Femur (tissue), 1 donor: ENCODE measurements around the gene PRICKLE1.
"Not testable (repeated sequence)": the region's sequence is repeated elsewhere in the genome, so short reads cannot be mapped to it uniquely, and the experiment has no call there.

Experiments used
- DNase-seq: peaks from one replicate; pipeline ENCODE4 v3.0.0-alpha.2; 2017

The PRICKLE1 gene

DNA sequence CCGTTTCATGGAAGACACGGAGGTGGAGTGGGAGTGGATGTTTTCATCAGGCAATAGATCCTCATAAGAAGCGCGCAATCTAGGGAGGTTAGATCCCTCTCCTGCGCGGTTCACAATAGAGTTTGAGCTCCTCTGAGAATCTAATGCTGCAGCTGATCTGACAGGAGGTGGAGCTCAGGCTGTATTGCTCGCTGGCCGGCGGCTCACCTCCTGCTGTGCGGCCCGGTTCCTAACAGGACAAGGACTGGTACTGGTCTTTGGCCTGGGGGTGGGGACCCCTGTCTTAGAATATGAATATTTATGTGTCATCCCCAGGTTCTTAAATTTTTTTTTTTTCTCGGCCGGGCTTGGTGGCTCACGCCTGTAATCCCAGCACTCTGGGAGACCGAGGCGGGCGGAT, 36.7 kb downstream of the PRICKLE1 start:
- DNase-seq: no peak

DNA sequence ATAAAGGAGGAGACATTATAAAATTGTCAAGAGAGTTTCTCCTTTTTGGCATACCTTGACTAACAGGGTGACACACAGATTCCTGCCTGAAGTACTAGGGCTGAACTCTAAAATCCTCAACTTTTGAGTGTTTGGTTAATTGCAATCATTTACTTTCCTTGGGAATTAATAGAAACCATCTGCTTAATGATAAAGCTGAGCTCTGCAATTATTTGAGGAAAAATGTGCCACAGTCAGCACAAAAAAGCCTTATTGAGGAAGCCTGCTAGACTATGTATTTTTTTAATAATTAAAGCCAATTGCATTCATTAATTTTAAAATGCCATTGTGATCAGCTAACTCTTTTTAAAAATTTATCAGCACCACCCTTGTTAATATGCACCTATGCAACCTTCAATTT, 38.7 kb downstream of the PRICKLE1 start:
- DNase-seq: no peak

DNA sequence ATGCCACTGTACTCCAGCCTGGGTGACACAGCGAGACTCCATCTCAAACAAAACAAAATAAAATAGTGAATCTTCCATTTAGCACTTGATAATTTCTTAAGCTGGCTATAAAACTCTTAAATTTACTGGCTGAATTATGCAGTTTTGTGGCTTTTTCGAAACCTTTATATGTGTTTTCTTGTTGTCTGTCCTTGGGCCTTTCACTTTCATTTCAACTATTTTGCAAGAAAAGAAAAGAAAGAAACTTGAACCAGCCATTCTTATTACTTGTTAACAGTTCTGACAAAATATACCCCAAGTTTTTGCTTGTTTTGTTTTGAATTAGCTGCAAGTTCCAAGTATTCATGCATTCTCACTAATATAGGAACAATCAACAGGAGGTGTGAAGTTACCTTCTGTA, 42.8 kb downstream of the PRICKLE1 start:
- DNase-seq: no peak

- DNase-seq: no peak
Observed at GRCh38 chr12:42541965-42542364, 47.6 kb downstream of the PRICKLE1 start.

GRCh38 chr12:42541308-42541707, 48.2 kb downstream of the PRICKLE1 start:
- not testable (repeated sequence) for DNase-seq

GRCh38 chr12:42539696-42540095, 49.9 kb downstream of the PRICKLE1 start:
- no peak for DNase-seq

DNA sequence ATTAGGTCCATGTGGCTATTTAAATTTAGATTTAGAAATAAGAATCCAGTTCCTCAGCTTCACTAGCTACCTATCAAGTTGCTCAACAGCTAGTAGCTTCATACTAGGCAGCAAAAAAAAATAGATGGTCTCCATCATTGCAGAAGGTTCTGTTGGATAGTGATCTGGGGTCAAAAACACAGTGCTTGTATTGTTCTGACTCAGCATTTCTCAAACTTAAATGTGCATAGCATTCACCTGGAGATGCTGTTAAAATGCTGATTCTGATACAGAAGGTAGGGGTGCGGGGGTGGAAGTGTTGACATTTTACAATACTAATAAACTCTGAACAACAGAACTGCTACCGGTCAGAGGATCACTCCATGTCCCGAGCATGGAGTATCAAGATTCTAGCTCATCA, 51.3 kb downstream of the PRICKLE1 start:
- DNase-seq: no peak

DNA sequence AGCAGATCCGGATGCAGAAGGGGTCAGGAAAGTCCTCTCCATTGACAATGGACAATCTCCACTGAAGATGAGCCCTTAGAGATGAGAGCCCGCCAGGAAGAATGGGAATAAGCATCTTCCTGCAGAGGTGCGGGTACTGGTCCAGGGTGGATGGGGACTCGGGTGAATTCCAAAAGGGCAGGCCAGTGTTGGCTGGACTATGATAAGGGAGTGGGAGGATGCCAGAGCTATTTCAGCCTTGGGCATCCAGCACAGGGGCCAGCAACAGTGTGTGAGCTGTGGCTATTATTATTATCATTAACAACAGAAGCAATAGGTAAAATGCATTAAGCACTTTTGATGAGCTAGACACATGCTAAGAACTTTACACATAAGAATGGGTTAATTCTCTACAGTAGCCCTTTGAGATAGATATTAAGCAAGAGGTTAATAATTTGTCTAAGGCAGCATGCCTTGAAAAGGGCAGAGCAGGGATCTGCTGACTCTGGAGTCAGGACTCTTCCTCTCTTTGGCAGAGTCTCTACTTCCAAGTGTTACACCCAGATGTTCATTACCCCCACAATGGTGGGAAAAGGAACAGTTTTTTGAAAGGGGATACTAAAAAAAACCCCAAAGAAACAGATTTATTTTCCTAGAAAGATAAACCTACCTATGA, 55.2 kb downstream of the PRICKLE1 start:
- no peak for DNase-seq

GRCh38 chr12:42530284-42530683, 59.3 kb downstream of the PRICKLE1 start:
- no peak for DNase-seq

DNA sequence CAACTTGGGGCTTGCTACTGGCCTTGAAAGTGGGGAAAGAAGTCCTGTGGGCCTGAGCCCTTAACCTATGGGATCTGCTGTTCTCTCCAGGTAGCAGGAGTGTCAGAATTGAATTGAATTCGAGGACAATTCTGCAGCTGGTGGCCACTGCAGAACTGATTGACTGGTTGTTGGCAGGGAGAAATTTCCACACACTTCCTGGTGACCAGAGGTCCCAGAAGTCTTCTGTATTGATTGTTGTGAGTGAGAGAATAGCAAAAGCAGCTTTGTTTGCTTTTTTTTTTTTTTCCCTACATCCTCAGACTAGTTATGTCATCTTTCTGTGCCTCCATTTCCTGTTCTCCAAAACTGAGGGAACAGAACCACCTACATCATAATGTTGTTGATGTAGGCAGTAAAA, 64.1 kb downstream of the PRICKLE1 start:
- DNase-seq: no peak

DNA sequence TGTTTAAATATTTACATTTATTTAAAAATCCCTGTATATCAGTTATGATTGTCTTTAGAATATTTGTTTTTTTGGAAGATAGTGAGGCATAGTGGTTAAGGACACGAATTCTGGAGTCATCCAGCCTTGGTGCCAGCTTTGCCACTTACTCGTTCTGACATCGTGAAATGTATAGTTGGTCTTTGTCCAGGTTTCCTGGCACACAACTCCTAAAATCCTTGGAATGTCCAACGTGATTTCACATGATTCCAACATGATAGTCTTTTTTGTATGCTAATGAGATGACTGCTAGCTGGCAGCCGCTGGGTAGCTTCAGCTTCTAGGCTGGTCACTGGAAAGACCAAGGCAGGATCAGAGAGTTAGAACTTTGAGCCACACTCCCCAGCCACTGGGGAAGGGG, 64.8 kb downstream of the PRICKLE1 start:
- no peak for DNase-seq

DNA sequence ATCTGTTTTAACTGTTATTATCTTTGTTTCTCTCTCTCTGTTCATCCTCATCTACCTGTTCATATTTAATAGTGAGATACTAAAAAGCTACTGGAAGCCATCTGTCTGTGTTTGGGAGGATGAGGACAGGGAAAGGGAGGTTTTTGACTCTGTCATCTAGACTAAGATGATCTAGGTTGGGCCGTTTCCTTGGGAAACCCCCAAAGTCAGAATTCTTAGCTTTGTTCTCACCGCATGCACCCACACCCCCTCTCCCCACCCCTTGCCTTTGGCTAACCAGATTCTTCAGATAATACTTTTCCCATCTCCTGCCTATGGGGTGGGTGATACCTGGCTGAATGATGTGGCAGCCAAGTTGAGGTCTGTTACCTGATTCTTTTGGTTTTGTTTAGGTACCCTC, 73.0 kb downstream of the PRICKLE1 start:
- no peak for DNase-seq

GRCh38 chr12:42511656-42512055, 77.9 kb downstream of the PRICKLE1 start:
- DNase-seq: no peak

GRCh38 chr12:42510823-42511222, 78.7 kb downstream of the PRICKLE1 start:
- no peak for DNase-seq

GRCh38 chr12:42508913-42509460, 80.6 kb downstream of the PRICKLE1 start:
- peak; percentile 52 for DNase-seq

- DNase-seq: no peak
Observed at GRCh38 chr12:42507565-42507964, 82.0 kb downstream of the PRICKLE1 start.

DNA sequence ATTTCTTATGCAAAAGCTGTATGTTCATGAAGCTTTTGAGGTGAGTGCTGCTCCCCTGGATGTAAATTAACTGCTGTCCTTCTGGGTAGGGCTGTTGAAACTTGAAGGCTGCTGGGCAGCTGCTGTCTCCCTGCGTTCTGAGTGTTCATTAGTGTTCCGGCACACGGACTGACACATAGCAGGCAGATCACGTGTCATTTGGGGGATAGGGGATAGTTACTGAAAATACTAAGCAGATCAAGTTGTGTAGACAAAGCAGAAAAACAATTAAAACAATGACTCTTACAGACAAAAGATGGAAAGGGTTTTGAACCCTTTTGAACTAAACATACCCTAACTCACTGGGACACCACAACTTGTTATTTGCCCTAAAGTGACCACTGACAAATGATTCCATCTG, 82.5 kb downstream of the PRICKLE1 start:
- no peak for DNase-seq

DNA sequence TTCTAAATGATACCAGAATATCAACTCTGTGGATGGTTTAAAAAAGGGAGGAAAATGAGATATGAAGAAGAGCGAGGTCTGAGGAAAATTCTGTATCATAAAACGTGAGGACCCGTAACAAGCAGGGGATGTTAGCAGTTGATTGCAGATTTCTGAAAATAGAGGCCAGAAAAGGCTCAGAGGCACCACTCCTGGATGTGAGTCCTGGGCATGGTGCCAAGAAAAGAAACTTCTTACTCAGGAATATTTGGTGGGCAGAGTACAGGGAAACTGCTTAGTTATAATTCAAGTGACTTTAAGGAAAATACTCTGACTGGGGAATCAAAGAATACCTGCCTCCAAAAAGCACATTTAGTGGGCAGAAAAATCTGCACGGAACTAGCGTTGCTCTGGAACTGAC, 85.5 kb downstream of the PRICKLE1 start:
- DNase-seq: peak; percentile 38

DNA sequence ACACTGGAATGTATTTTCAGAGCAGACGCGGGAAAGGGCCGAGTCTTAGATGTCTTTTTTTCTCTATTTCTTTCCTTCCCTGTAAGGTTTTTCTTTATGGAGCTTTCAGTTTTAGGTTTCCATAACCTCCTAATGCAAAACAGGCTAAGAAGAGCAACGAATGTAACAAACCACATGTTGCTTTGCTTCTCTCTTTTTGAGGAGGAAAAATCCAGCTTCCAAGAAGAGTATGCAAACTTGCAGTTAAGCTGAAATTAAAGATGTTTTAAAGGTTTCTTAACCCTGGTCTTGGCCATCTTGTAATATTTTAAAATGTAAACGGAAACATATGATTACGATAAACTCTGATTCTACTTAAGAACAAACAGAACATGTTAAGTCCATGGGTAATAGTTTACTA, 86.9 kb downstream of the PRICKLE1 start:
- DNase-seq: no peak

DNA sequence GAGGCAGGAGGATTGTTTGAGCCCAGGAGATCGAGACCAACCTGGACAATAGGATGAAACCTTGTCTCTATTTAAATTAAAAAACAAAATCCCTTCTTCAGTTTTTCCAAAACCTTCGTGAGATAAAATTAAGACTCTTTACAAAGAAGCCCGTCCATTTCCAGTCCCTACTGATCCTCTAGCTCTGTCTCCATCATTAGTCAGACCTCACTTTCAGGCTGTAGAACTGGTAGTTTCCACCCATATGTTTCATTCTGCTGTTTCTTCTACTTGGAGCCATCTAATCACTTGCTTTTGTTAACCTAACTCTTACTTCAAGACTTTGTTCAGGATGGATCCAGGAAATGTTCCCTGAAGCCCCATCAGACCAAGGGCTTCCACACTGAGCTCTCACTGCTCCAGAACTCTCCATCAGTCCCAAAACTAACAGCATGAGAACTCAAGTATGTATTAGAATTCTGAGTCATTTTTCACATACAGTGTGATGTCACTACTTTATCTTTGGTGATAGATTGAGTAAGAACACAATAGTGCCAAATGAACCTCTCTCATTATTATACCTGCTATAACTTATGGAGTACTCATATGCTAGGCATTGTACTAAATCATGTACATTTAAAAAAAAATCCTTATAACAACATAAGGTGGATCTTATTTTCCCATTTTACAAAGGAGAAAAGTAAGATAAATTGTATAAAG, 90.8 kb downstream of the PRICKLE1 start:
- no peak for DNase-seq

- no peak for DNase-seq
Observed at GRCh38 chr12:42496886-42497285, 92.7 kb downstream of the PRICKLE1 start.

GRCh38 chr12:42495244-42495643, 94.3 kb downstream of the PRICKLE1 start:
- DNase-seq: no peak

DNA sequence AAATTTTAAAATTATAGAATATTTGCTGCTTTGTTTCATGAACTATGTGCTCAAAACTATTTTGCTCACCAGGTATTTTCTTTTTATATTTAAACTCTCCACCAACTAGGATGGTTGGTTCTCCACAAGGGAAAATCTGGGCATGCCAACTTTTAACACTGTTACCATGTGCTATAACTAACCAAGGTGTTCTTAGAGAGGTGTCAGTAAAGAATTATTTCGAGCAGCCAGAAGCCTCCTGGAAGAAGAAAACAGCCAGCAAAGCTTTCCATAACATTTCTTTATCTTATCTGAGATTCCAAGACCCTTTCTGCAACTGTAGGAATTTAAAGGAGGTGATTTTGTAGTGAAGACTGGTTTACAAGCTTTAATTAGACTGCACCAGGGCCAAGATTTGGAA, 97.3 kb downstream of the PRICKLE1 start:
- DNase-seq: no peak

DNA sequence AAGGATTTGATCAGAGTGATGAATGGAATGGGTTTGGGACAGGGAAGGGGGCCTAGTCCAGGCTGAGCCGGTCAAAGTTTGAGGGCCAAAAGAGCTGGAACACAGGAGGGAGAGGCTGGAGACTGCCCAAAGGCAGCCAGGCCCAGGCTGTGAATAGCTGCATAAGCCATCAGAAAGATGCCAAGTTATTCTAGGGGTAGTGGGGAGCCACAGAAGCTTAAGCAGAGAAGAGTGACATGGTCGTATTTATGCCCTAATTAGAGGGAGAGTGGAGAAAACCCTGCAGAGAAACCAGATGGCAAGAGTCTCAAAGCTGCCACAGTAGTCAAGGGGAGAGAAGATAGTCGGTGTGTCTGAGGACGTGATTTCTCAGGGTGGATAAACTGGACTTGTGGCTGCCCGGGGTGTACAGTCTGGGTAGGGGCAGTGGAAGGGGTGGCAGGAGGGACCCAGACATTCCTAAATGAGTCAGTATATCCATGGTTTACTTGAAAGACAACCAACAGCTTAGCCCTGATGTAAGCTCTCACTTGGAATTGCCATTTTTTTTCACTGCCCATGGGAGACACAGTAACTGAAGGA, 99.2 kb downstream of the PRICKLE1 start:
- DNase-seq: no peak
